SK-N-MC (cell line): ENCODE results near the gene EIF3D.

Experiments used
- EZH2 ChIP-seq: fragments of 200-600 bp; sonication (generic); IDR thresholded peaks from one replicate; pipeline ENCODE4 v1.6.1; 2017; ENCODE audit warnings: antibody characterized with exemption
- POLR2AphosphoS5 ChIP-seq: IDR thresholded peaks from 2 replicates; pipeline ENCODE4 v1.6.1; 2012; ENCODE audit warnings: mild to moderate bottlenecking, low read depth, low read length, borderline replicate concordance

- TF ChIP-seq EZH2 (no peak), POLR2AphosphoS5 (no peak)
Observed at GRCh38 chr22:36536717-36537116, 7.8 kb upstream of the EIF3D start.
